SK-N-DZ (cell line): ENCODE data around the gene CST6. TPM values are rescaled to one million over a fixed set of nuclear protein-coding genes. Genes with fewer than 3 reads are reported as not detected.

Experiments
- DNase-seq: peaks from one replicate; pipeline ENCODE4 v3.0.0-alpha.2; 2015; ENCODE audit warnings: low spot score
- polyA plus RNA-seq, 2 experiments: library from polyadenylated mRNA; depleted of rRNA; stranded (reverse); fragments of >200 nt; gene quantifications; 2 replicates each; pipeline ENCODE4 v1.2.3, GENCODE V29; 2014

The CST6 gene, protein sequence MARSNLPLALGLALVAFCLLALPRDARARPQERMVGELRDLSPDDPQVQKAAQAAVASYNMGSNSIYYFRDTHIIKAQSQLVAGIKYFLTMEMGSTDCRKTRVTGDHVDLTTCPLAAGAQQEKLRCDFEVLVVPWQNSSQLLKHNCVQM
- not detected in 2 replicates for polyA plus RNA-seq (2014; cell fraction: cytosol; rRNA removed)
- polyA plus RNA-seq (2014; cell fraction: nucleus; rRNA removed) = not detected in 2 replicates

GRCh38 chr11:66011785-66012303 lies at the start of gene CST6:
Gene CST6, plus strand, starts transcription at chr11:66012008. Its CDS starts 37 bp downstream, at chr11:66012045.
- DNase-seq = no peak

DNA sequence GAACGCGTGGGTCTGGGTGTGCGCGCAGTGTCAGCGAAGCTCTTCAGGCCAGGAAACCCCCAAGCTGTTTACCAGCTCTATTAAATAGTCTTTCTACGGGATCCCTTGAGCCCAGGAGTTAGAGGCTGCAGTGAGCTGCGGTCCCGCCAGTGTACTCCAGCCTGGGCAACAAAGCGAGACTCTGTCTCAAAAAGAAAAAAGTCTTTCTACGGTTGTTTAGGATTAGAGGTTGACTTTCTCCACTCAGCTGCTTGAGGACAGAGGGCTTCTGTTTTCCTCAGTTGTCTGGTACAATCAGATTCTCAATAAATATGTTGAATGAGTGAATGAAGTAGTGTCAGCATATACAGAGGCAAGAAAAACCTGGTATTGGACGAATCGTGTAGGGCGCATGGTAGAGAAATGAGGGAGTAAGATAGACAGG lies 49.7 kb upstream of the CST6 start:
- DNase-seq = no peak

DNA sequence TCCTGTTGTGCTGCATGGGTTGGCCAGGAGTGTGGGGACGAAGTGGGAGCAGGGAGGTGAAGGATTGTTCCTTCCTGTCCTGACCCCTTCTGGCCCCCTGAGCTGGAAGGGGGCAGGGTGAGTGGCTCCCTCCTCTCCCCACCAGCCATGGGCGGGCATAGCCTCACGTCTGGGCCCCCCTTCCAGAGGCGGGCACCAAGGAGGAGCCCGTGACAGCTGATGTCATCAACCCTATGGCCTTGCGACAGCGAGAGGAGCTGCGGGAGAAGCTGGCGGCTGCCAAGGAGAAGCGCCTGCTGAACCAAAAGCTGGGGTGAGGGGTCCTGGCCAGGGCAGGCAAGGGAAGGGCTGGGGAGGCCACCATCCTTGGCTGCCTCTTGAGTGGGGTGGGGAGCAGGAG lies 46.9 kb upstream of the CST6 start:
- no peak for DNase-seq

DNA sequence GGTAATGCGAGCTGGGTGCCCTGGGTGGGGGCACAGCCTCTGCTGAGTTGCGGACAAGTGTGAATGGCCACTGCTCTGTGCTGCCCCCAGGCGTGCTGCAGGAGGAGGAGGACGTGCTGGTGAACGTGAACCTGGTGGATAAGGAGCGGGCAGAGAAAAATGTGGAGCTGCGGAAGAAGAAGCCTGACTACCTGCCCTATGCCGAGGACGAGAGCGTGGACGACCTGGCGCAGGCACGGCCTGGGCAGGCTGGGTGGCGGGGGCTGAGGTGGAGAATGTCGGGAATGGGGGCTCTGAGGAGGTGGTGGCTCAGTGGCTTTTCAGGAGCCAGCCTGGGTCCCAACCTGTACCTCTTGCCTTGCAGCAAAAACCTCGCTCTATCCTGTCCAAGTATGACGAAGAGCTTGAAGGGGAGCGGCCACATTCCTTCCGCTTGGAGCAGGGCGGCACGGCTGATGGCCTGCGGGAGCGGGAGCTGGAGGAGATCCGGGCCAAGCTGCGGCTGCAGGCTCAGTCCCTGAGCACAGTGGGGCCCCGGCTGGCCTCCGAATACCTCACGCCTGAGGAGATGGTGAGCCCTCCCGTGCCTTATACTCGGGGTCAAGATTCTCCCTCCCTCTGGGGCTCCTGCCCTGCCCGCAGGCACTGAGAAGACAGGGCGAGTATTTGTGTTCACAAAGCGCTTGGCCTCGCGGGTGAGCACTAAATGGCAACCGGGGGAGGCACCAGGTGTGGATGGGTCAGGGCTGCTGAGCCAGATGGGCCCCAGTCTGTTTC lies 45.6 kb upstream of the CST6 start:
- DNase-seq = no peak

DNA sequence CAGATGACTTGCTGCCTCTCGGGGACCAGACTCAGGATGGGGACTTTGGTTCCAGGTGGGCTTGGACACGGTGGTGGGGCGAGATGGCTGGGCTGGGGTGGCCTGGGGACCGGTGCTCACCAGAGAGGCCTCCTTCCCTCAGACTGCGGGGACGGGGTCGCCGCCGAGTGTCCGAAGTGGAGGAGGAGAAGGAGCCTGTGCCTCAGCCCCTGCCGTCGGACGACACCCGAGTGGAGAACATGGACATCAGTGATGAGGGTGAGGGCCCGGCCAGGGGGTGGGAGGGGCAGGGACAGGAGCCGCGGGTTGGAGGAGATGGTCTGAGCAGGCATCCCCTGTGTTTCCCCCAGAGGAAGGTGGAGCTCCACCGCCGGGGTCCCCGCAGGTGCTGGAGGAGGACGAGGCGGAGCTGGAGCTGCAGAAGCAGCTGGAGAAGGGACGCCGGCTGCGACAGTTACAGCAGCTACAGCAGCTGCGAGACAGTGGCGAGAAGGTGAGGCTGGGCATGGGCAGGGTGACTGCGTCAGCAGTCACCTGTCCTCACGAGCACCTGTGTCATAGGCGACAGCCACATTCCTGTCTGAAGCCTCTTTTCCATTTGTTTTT lies 44.4 kb upstream of the CST6 start:
- no peak for DNase-seq

DNA sequence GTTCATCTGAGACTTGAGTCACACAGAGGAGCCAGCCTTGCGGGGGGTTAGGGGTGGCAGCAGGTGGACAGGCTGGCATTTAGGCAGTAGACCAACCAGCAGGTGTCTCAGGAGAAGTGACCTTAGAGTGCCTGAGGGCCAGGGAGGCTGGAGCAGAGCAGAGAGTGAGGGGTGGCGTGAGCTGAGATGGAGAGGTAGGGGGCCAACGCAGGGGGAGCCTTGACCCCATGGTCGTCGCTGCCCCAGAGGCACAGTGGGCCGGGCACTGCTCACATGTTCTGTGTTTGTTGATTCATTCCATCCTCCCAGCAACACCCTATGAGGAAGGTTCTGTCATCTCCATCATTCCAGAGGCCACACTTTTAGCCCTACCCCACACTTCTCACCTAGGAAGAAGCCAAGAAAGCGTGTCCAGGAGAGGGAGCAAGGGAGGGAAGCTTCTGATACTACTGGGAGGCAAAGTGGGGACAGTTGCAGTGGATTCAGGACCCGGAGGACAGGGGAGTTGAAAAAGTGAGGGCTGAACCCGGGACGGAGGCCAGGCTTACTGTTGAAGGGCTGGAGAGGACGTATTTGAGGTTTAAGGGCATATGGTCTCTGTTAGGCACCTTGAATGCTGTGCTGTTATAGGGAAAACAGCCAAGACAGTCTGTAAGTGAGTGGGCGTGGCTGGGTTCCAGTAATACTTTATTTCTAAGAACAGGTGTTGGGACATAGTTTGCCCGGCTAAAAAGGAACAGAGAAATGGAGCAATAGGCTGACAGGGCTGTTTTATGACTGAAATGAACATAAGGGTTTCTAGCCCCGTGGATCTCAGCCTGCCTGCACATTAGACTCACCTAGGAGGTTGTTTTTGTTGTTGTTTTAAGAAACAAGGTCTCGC lies 43.0 kb upstream of the CST6 start:
- DNase-seq = no peak

- DNase-seq = no peak
Measured at GRCh38 chr11:65972116-65972515, 39.7 kb upstream of the CST6 start.

DNA sequence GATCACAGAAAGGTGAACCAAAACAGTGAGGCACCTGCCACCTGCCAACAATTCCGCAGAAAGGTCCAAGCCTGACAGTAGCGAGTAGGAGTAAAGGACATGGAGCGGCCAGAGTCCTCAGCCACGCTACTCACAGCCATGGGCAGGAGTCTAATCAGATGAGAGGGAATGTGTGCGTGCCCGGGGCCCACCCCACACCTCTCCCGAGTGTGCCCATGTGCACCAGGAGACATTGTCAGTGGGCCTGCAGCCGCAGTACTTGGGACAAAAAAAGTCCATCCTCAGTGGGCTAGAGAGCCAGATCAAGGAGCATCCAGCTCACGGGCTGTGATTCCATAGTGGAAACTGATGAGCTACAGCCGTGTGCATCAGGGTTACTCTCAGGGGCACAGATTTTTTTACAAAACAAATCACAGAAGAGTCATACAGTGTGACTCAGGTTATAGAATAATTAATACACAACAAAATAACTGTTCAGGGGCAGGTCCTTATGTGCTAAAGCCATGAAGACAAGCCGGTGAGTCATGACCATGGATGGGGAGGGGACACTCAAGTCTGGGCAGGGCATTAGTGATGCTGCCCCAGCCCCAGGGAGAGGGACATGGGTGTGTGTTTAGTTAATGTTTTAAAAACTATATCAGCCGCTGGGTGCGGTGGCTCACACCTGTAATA lies 38.2 kb upstream of the CST6 start:
- no peak for DNase-seq

DNA sequence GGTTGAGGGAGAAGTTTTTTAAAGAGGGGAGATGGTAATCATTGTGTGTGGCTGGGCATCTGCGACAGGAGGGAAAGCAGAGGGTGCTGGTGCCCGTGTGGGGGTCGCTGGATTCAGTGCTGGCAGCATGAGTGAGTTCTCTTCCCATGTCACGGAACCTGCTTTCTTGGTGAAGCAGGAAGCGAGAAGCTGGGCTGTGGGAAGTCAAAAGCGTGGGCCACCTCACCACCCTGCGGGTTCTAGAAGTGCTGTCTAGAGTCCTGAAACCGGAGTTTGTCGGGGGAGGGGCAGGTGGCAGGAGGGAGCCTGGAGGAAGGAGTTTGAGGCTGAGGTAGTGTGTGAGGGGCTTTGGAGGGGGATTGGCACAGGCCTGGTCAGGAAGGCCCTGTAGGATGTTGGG lies 36.0 kb upstream of the CST6 start:
- DNase-seq = no peak

DNA sequence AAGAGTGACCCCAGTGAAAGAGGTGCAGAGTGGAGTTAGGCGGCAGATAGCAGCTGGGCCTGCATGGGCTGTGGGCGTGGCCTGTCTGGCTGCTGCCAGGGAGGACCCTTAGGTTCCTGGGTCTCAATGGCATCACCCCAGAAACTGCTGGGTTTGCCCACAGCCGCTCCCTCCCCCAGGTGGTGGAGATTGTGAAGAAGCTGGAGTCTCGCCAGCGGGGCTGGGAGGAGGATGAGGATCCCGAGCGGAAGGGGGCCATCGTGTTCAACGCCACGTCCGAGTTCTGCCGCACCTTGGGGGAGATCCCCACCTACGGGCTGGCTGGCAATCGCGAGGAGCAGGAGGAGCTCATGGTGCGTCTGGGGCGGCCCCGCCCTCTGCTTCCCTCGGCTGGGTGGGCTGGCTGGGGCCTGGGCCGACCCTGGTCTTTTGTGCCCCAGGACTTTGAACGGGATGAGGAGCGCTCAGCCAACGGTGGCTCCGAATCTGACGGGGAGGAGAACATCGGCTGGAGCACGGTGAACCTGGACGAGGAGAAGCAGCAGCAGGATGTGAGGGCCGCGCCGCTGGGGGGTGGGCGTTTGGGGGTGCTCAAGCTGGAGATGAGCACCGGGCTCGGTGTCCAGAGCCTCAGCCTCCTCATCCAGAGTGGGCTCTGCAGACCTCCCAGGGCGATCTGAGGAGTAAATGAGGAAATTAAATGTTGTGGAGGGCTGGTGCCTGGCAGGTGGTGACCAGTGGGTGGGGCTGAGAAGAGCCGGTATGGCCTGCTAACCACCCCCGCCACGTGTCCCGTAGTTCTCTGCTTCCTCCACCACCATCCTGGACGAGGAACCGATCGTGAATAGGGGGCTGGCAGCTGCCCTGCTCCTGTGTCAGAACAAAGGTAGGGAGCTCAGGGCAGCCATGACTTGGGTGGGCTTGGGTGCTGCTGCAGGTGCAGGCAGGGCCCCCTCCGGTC lies 35.3 kb upstream of the CST6 start:
- no peak for DNase-seq

DNA sequence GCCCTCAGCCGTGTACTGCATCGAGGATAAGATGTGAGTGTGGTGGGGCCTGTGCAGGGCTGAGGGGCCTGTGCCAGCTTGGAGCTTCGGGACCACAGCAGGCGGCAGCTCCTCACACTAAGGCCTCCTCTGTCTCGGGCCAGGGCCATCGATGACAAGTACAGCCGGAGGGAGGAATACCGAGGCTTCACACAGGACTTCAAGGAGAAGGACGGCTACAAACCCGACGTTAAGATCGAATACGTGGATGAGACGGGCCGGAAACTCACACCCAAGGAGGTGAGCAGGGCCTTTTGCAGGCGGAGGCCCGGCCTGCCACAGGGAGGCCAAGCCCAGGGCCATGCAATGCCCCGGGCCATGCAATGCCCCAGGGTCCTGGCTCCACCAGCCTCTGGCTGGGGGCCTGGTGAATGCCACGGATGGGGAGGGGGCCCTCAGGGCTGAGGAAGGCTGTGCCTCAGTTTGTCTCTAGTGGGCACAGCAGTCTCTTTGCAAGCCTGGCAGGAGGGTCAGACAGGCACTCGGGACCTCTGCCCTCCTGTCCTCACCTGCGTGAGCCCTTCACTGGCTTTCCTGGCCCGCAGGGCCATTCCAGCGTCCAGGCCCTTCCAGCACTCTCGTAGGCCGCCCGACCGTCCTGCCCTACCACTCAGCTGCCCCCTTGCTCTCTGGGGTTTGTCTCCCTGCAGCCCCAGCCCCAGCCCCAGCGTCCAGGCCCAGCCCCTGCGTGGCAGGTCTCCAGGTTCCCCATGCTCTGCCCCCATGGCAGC lies 34.0 kb upstream of the CST6 start:
- no peak for DNase-seq

DNA sequence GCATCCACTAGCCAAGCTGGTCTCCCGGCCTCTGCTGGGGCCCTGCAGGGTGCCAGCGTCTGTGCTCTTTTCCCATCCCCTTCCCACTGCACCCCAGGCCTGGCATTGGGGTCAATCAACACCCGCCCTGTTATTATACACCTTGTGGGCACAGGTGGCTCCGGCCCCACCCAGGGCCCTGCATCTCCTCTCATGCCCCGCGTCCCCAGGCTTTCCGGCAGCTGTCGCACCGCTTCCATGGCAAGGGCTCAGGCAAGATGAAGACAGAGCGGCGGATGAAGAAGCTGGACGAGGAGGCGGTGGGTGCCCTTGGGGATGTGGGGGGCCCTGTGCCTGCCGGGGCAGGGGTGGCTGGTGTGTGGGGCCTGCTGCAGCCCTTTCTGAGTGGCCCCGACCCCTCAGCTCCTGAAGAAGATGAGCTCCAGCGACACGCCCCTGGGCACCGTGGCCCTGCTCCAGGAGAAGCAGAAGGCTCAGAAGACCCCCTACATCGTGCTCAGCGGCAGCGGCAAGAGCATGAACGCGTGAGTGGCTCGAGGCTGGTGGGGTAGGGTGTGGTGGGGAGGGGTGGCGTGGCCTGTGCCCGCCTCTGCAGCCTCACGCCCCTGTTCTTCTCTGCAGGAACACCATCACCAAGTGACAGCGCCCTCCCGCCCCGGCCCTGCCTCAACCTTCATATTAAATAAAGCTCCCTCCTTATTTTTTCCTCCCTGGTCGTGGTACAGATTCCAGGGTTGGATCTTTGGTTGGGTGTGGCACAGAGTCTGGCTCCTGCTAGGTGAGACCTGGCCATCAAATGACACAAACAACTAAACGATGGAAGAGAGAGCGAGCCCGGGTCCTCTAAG lies 33.2 kb upstream of the CST6 start:
- DNase-seq = no peak

GRCh38 chr11:65979261-65979759 lies 32.5 kb upstream of the CST6 start:
- no peak for DNase-seq

- no peak for DNase-seq
Measured at GRCh38 chr11:65981101-65981740, 30.6 kb upstream of the CST6 start.

DNA sequence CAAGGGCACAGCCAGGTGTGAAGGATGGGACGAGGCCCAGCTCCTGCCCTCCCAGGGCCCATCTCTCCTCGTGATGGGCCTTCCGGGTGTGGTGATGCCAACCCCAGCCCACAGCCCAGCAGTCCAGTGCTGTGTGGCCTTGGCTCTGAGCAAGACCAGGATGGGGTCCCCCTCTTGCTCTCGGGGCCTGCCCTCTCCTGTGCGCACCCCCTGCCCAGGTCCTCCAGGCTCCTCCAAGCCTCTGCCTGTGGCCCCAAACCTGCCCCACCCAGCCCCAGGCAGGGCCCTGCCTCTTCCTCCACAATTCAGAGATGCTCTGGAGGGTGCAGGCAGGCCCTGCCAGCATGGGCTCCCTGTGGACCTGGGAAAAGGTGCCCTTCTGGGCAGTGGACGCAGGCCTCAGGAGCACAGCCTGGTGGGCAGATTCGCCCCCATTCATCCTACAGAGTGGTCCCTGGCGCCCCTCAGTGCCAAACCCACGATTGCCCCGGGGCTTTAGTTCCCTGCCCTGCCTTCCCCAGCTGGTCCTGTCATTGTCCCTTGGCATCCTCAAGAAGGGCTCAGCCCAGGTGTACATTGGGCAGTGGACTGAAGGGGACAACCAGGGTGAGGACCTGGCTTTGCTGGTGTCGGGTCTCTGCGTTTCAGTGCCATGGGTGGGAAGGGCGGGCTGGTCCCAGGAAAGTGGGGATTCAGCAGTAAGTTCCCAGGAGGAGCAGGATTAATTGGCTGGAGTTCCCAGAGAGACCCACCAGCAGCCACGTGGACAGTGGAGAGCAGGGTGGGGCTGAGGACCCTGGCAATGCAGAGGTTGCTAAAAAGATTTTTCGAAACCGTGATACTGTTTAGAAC lies 29.6 kb upstream of the CST6 start:
- DNase-seq = no peak

GRCh38 chr11:65982824-65983588 lies 28.8 kb upstream of the CST6 start:
- DNase-seq = no peak
